Posterior cingulate gyrus (tissue), 11 donors: ENCODE results near the gene JAG2.
A peak's percentile ranks its signal among the peaks of the same experiment; 100 is the strongest.

Experiments
- DNase-seq, 10 donors: peaks; one replicate each; pipeline versions ENCODE4 v3.0.0 to v3.0.0-alpha.2; 2020 to 2021; ENCODE audit warnings: mixed read lengths in 3 of 10
- intact Hi-C: fragments of 100-400 bp; cut with DNase I; formaldehyde crosslinking; loops from one replicate; pipeline ENCODE4 v1.15.1; 2023

JAG2 gene

GRCh38 chr14:105168496-105168978 lies at the start of gene JAG2:
Gene JAG2, minus strand, starts transcription at chr14:105168776. Its CDS starts 356 bp downstream, at chr14:105168420.
- peak in 9 of 10 donors; percentile 26 to 93 (median 63) for DNase-seq
- intact Hi-C loops, result loop anchor here (5.0 kb wide), 1 partner anchor 76 kb away; no protein-coding TSS in a partner anchor

GRCh38 chr14:105217774-105218173 lies 49.2 kb upstream of the JAG2 start:
- intact Hi-C loops, result no loop called here
- DNase-seq, result no peak

- no peak for DNase-seq
- intact Hi-C loops, result no loop called here
Observed at GRCh38 chr14:105216490-105217247, 48.1 kb upstream of the JAG2 start.

GRCh38 chr14:105215602-105216001 lies 47.0 kb upstream of the JAG2 start:
- intact Hi-C loops, result no loop called here
- DNase-seq, result no peak

- intact Hi-C loops, result no loop called here
- DNase-seq, result no peak
Observed at GRCh38 chr14:105214324-105214915, 45.8 kb upstream of the JAG2 start.

GRCh38 chr14:105213361-105213760 lies 44.8 kb upstream of the JAG2 start:
- intact Hi-C loops, result no loop called here
- no peak for DNase-seq

GRCh38 chr14:105212541-105213300 lies 44.1 kb upstream of the JAG2 start:
- DNase-seq, result no peak
- intact Hi-C loops, result no loop called here

GRCh38 chr14:105211758-105212089 lies 43.1 kb upstream of the JAG2 start:
- intact Hi-C loops, result no loop called here
- no peak for DNase-seq

- no peak for DNase-seq
- intact Hi-C loops, result no loop called here
Observed at GRCh38 chr14:105211086-105211757, 42.6 kb upstream of the JAG2 start.

GRCh38 chr14:105210266-105211025 lies 41.9 kb upstream of the JAG2 start:
- DNase-seq, result no peak
- intact Hi-C loops, result no loop called here

- intact Hi-C loops, result no loop called here
- no peak for DNase-seq
Observed at GRCh38 chr14:105209646-105210045, 41.1 kb upstream of the JAG2 start.

- intact Hi-C loops, result no loop called here
- no peak for DNase-seq
Observed at GRCh38 chr14:105209091-105209490, 40.5 kb upstream of the JAG2 start.

- DNase-seq, result no peak
- intact Hi-C loops, result no loop called here
Observed at GRCh38 chr14:105208738-105209075, 40.1 kb upstream of the JAG2 start.

GRCh38 chr14:105207996-105208737 lies 39.6 kb upstream of the JAG2 start:
- intact Hi-C loops, result no loop called here
- DNase-seq, result no peak

GRCh38 chr14:105207460-105207901 lies 38.9 kb upstream of the JAG2 start:
- intact Hi-C loops, result no loop called here
- no peak for DNase-seq

GRCh38 chr14:105206873-105207272 lies 38.3 kb upstream of the JAG2 start:
- no peak for DNase-seq
- intact Hi-C loops, result no loop called here

GRCh38 chr14:105205673-105206208 lies 37.2 kb upstream of the JAG2 start:
- intact Hi-C loops, result no loop called here
- DNase-seq, result no peak

GRCh38 chr14:105204931-105205672 lies 36.5 kb upstream of the JAG2 start:
- DNase-seq, result no peak
- intact Hi-C loops, result no loop called here
